GM19438 (cell line): ENCODE data around the gene PTTG2.
"Not testable (repeated sequence)": the region's sequence is repeated elsewhere in the genome, so short reads cannot be mapped to it uniquely, and the experiment has no call there.

Source experiments
- ATAC-seq: cut with Tn5 transposase; IDR thresholded peaks from one replicate; pipeline ENCODE4 v1.9.1; 2021; ENCODE audit warnings: low read depth; ENCODE audit not compliant: unreplicated experiment

PTTG2 gene

DNA sequence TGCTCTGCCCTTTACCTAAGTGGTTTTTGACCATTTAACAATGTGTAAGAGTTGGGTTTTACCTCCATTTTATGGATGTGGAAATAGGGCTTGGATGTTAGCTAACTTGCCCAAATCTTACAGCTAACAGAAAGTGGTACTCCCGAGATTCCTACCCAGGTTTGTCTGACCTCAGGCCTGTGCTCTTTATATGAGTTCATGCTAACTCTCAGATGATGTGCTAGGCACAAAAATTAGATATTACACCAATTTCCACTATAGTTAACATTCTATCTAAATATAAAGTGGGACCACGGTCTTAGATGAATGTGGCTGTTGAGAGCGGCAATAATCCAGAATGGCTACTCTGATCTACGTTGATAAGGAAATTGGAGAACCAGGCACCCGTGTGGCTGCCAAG lies at the start of gene PTTG2:
Gene PTTG2 (plus strand): TSS at position 301 of the 400 bp plus-strand sequence. CDS start 37 bp downstream, at position 338.
- ATAC-seq = no peak

DNA sequence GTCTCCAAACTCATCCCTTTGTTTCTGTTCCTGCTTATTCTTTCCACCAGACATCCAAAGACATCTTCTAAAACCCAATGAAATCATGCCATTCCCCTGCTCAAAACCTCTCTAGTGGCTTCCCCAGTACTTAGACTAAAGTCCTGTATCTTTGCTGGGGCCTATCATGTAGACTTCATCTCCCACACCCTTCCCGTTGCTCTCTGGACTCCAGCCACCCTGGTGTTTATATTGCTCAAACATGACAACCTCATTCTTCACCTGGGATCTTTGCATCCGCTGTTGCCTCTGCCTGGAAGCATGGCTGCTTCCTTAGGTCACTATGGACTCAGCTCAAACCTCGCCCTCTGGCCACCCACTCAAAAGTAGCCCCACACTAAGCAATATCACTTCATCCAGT lies 45.7 kb upstream of the PTTG2 start:
- ATAC-seq = no peak

DNA sequence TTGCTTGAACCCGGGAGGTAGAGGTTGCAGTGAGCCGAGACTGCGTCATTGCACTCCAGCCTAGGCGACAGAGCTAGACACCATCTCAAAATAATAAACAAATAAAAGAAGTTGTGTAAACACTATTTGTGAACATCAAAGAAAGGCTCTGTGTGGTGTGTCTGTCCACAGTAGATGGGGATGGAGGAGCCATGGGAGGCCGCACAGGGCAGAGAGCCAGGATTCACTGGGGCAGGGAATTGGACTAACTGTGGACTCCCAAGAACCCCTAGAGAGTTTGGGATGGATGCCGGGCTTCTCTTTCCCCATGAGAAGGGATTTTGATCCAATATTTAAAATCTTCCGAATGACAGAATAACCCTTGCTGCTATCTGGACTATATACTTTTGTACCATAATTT lies 42.8 kb upstream of the PTTG2 start:
- ATAC-seq = no peak

DNA sequence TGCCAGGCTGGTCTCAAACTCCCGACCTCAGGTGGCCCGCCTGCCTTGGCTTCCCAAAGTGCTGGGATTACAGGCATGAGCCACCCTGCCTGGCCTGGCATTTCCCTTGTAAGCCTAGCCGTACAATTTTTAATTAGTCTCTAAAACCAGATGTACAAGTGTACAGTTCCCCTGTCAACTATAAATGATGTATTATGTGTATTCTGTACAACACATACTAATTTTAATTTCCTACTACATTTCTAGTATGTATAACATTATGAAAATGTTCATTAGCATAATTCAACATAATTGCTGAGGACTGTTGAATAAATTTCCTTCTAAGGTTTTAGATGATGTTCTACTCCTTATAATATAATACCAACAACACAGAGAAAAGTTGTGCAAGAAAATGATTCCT lies 41.5 kb upstream of the PTTG2 start:
- ATAC-seq = no peak

DNA sequence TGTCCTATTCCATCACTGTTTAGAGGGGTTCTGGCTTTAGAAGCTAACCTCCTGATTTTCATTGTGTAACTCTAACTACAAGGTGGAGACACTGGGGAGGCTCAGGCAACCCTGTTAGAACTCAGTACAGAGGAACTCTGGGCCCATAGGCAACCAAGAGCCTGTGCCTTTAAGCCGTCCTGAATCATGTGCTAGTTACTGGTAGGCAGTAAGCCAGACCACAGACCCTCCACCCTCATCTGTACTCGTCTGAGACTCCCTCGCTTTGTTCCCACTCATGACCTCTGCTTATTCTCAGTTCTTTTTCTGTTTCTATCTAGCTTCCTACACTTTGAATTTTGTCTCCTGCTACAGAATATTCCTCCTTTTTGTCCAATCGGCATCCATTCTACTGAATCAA lies 37.9 kb upstream of the PTTG2 start:
- ATAC-seq = no peak

DNA sequence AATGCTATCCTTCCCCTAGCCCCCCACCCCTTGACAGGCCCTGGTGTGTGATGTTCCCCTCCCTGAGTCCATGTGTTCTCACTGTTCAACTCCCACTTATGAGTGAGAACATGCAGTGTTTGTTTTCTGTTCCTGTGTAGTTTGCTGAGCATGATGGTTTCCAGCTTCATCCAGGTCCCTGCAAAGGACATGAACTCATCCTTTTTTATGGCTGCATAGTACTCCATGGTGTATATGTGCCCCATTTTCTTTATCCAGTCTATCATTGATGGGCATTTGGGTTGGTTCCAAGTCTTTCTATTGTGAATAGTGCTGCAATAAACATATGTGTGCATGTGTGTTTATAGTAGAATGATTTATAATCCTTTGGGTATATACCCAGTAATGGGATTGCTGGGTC lies 37.1 kb upstream of the PTTG2 start:
- ATAC-seq = not testable (repeated sequence)

DNA sequence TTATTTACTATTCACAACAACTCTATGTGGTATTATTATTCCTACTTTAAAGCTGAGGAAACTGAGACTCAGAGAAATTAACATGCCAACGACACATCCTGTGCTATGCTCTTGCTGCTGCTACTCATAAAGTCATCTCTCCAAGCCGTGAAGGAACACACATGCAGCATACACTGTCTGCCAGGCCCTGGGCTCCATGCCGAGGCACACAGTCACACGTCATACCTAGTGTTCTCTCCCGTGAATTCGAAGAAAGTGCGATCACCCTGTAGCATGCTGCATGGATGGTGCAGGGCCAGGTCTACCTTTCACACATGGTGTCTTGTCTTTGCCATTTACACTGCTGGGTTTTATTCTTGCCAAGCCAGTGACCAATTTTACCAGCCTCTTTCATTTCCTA lies 35.3 kb upstream of the PTTG2 start:
- ATAC-seq = no peak

DNA sequence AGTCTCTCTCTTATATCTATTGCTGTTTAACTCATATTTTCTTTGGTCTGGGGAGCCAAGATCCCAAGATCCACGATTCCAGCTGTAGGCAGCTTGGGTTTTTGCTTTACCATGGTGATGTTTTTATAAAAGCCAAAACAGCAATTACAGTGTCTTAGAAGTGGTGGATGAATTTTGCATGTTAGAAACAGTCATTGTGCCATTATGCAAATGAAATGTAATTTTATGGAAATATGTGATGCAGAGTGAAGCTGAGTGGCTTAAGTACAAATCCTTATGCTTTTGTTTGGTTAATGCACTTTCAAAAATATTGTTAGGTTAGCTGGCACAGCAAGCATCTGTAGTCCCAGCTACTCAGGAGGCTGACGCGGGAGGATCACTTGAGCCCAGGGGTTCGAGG lies 32.8 kb upstream of the PTTG2 start:
- no peak for ATAC-seq

DNA sequence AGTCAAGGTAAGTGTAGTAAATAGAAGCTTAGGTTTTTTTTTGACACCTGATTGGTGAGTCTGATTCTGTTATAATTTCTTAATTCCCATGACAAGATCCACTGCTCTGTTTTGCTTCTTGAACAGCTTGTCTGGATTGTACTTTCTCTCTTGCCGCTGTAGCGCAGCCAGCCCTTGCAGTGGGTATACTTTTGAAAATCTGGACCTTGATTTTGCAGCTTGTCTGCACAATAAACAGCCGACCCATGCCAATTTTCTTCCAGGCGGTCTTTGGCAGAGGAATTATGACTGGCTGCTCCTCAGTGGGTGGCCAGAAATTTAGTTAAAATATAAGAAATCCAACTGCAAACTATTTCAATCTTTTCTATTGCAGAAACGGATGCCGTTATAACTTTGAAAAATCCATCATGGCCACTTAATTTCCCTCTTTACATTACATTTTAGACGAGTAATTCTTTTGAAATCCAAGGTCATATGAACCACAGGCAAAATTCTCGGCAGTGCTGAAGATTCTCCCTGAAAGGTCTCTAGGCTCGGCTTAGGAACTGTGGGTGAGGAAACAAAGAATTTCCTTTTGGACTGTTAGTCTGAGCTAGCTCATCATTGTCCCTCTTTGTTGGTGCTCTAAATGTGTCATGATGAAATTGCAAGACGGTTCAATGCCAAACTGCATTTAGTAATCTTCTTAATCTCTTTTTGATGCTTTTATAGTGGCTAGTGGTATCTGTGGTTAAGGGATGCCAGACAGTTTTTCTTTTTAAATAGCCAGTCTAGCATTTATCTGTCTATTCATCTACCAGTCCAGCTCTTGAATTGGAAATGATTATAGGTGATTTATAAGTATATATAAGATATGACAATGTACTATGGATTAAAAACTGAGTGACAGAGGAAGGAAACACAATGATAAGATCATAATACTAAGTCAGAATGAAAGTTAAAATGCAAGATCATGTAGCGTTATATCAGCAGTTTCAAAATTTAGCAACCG lies 31.5 kb upstream of the PTTG2 start:
- ATAC-seq = no peak

DNA sequence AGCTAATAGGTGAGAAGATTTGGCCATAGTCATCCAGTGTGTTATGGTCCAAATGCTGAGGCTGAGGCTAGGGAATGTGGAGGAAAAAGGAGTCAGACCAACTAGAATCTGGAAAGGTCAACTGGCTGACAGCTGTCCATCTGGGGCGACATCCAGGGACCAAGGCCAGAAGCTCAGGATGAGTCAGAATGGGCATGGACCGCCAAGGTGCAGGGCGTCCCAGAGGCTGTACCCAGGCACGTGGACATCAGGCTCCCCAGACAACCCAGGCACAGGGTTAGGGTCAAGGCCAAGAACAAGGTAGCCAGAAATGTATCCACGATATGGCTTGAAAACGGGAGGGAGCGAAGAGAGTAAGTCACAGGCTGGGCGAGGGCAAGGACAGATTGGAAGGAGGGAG lies 26.1 kb upstream of the PTTG2 start:
- ATAC-seq = no peak

DNA sequence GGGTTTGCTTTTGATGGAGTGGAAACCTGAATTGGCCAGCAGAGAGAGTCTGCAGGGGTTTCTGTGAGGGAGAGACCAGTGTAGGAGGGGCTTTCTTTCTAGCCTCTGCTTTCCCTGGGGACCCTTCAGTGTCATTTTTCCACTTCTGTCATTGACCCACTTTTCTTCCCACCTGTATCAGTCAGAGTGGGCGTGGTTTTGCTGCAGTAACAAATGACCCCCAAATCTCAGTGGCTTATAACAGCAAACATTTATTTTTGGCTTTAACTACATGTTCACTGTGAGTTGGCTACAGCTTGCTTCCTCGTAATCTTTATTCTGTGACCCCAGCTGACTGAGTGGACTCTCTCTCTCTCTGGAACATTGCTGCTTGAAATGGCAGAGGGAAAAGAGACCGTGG lies 25.6 kb upstream of the PTTG2 start:
- no peak for ATAC-seq

DNA sequence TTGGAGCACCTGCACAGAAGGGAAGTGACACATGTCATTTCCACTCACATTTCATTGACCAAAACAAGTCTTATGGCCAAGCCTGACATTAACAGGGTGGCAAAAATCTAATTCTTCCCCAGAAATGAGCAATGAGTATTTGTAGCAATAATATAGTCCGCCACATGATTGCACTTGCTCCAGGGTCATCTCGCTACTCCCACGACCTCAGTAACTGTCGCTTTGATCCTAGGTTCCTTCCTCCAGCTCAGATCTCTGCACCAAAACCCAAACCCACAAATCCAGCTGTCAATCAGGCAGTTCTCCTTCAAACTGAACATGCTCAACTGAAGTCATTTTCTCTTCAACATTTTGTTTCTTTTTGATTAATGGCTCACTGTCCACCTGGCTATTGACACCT lies 25.2 kb upstream of the PTTG2 start:
- ATAC-seq = no peak

DNA sequence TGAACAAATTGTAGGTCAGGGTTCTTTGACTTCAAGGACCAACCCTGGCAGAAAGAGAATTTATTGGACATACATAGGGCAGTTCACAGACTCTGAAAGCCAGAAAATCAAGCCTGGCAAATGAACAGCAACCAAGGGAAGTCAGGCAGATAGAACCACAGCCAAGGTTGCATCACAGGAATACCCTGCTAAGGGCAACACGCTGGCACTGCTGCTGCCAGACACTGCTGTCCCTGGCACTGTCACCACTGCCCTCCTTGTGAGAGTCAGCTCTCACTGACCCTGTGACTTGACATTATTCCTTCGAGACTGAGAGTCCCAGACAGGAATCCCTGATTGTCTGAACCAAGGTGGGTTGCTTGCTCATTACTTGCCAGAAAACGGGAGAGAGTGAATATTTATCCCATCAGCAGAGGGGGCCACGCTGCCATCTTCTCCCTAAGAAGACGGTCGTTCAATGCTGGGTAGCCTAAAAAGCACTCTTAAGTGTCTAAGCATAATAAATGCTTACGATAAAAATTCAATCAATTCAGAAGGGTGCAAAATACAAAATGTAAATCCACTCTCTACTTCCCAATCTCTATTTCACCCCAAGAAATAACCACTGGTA lies 23.2 kb upstream of the PTTG2 start:
- ATAC-seq = no peak

DNA sequence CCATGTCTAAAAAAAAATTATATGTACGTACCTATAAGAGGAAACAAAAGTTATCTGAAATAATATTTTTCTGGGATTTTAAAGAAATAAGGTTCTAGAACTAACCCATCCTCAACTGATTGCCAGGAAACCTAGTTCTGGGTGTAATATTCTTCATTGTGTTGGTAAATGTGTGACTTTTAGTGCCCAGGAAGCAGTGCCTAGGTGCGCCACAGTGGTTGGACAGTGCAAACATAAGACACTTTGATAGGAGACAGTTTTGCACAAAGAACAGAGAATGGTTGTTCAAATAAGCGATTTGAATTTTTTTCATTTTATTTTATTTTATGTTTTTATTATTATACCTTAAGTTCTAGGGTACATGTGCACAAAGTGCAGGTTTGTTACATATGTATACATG lies 22.0 kb upstream of the PTTG2 start:
- no peak for ATAC-seq

DNA sequence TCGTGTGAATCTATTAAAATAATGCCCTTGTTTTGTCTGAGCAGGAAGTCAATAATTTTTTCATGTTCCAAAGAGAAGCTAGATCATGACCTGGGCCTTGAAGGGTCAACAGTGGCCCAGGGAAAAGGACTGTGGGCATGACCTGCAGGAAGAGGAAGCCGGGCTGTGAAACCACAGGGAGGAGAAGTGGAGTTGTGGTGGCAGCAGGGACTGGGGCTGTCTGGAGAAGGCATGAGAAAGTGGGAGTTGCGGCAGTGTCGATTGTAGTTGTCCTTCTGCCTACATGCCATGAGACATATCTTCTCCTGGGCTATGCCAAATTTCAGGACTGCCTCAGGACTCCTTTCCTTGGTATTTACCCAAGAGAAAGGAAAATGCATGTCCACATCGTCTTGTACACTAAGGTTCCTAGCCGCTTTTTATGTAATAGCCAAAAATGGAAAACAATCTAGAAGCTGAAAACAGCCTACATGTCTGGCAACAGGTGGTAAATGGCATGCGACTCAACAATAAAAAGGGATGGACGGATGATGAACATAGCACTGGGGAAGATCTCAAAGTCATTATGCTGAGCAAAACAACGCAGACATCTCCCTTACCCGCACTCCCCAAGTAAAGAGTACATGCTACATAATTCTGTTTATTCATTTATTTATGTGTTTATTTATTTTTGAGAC lies 13.6 kb upstream of the PTTG2 start:
- ATAC-seq = no peak

DNA sequence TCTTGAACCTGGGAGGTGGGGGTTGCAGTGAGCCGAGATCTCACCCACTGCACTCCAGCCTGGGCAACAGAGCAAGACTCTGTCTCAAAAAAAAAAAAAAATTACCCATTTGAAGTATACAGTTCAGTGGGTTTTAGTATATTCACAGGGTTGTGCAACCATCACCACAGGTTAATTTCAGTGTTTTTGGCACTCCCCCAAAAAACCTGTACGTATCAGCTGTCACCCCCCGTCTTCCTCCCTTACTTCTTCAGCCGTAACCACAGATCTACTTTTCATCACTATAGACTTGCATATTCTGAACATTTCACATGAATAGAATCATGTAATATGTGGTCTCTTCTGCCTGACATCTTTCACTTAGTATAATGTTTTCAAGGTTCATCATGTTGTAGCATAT lies 11.7 kb upstream of the PTTG2 start:
- no peak for ATAC-seq

DNA sequence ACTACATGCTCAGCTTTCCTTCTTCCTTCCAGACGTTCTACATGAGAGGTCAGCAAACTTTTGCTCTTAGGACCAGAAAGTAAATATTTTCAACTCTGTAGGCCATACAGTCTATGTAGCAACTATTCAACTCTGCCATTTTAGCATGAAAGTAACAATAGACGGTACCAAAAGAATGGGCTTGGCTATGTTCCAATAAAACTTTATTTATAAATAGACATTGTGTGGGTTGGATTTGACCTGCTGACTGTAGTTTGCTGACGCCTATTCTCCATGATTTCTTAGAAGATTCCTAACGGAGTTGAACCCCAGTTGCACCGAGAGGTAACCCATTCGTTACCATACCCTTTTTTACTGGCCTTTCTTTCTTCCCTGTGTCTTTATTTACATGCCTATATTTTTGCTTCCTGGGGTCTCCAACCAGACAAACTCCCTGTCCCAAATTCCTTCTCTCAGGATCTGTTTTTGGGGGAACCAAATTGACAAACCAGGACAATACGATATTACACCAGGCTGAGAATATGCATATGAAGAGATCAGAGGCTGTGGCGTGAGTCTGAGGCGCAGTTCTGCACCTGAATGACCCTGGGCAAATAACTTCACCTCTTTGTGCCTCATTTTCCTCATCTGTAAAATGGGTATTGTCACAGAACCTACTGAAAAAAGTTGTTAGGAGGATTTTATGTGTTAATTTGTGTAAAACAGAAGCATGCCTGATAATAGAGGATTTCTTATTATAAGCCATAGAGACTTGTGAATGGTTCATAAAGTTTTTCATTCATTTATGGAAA lies 10.4 kb upstream of the PTTG2 start:
- ATAC-seq = no peak

DNA sequence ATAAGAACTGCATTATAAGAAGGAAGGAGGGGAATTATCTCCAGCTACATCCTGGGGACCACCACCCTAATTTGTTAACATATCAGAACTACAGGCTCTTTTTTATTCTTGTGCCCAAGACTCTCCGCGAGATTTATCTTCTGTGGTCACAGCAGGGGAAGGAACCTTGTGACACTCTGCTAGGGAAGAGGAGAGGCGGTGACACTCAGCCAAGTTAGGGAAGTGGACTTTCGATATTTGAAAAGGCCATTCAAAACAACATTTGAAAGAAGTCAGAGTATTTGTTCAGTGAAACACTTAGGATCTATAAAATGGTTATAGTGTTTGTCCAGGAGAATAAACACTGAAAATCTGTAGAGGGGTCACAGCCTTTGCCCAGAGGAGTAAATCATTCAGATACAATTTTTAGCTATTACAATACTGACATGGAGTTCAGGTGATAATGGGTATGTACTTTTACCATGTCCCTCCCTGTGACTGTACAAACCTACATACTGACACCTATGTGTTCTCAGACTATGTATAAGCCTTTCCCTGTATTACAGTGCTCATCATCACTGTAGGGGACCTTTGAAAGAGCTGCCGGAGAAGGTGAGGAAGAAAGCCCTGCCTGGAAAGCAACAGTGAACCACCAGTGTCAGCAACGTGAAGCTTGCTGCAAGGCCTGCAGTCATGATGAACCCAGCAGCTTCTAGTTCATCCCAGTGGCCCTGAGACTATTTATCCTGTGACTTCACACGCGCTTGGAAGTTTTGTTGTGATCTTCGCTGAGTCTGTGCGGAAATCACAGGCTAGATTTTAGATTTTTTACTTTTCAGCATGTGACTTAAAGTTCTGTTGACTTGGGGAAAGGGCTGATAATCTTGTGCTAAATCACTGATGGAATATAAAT lies 8.5 kb upstream of the PTTG2 start:
- ATAC-seq = no peak

DNA sequence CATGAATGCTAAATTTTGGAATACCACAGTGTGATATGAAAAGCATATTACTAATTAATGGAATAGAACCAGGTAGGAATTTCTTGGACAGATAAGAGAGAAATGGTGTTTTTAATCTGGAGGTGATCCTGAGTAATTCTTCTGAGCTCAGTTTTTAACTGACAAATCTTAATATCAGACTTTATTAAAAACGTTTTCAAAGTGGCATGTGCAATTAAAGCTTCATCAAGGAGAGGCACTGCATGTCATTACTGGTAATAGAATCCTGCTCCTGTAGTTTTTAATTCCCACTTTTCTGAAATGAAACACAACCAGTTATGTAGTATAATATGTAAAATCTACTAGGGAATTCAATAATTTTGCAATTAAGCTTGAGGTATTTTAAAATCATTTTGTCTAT lies 7.0 kb upstream of the PTTG2 start:
- ATAC-seq = no peak
